HL-60 (cell line): ENCODE data around the gene RERE.
A peak's percentile ranks its signal among the peaks of the same experiment; 100 is the strongest.

Experiments used
- DNase-seq, 2 experiments: peaks; one replicate each; pipeline ENCODE4 v3.0.0-alpha.2; 2010 to 2020; ENCODE audit warnings: low read depth in 1 of 2, low spot score in 1 of 2
- H3K27ac ChIP-seq: fragments of 250-450 bp; sonication (Bioruptor Pico); replicated peaks from 2 replicates; pipeline ENCODE4 v1.5.1; 2020; ENCODE audit warnings: mild to moderate bottlenecking, moderate library complexity
- H3K27me3 ChIP-seq: fragments of 250-450 bp; sonication (Bioruptor Pico); 2 replicates; pipeline ENCODE4 v1.5.1; 2021; ENCODE audit warnings: mild to moderate bottlenecking, moderate library complexity; ENCODE audit not compliant: insufficient read depth, poor library complexity, severe bottlenecking
- H3K4me3 ChIP-seq: replicated peaks from 2 replicates; pipeline ENCODE4 v1.5.1; 2011; ENCODE audit warnings: mild to moderate bottlenecking, control low read depth, low read length; ENCODE audit not compliant: insufficient read depth
- GABPA ChIP-seq: IDR thresholded peaks from 2 replicates; pipeline ENCODE4 v1.6.1; 2012; ENCODE audit warnings: low read depth
- POLR2AphosphoS5 ChIP-seq: IDR thresholded peaks from 2 replicates; pipeline ENCODE4 v1.6.1; 2012; ENCODE audit warnings: low read depth
- SPI1 ChIP-seq: IDR thresholded peaks from 2 replicates; pipeline ENCODE4 v1.6.1; 2012; ENCODE audit warnings: low read depth, mild to moderate bottlenecking, borderline replicate concordance
- TF ChIP-seq, protein P1 (sequence below): IDR thresholded peaks from 2 replicates; pipeline ENCODE4 v1.6.1; 2012; ENCODE audit warnings: low read depth; ENCODE audit not compliant: insufficient replicate concordance
- TF ChIP-seq, protein P2 (sequence below): IDR thresholded peaks from one replicate; pipeline ENCODE4 v1.5.1; 2011; ENCODE audit warnings: low read length, control low read depth, inconsistent platforms; ENCODE audit not compliant: insufficient read depth

The RERE gene

DNA sequence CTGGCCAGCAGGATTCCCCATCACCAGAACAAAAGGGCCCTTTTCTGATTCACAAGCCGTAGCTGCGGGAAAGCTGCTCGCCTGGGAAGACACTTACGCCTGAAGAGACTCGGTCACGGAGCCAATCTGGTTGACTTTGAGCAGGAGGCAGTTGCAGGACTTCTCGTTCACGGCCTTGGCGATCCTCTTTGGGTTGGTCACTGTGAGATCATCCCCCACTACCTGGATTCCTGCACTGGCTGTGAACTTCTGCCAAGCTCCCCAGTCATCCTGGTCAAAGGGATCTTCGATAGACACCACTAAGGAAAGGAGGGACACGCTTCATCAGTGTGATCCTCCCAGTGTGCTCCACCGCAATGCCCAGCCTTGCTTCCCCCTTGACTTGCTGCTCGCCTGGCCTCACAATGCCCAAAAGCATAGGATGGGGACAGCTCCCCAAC lies 46.4 kb upstream of the RERE start:
- Histone ChIP-seq H3K27me3 (no peaks in the 10 kb centered on the region), H3K27ac (no peak overlapping the region), H3K4me3 (no peak overlapping the region)
- TF ChIP-seq, protein P1, sequence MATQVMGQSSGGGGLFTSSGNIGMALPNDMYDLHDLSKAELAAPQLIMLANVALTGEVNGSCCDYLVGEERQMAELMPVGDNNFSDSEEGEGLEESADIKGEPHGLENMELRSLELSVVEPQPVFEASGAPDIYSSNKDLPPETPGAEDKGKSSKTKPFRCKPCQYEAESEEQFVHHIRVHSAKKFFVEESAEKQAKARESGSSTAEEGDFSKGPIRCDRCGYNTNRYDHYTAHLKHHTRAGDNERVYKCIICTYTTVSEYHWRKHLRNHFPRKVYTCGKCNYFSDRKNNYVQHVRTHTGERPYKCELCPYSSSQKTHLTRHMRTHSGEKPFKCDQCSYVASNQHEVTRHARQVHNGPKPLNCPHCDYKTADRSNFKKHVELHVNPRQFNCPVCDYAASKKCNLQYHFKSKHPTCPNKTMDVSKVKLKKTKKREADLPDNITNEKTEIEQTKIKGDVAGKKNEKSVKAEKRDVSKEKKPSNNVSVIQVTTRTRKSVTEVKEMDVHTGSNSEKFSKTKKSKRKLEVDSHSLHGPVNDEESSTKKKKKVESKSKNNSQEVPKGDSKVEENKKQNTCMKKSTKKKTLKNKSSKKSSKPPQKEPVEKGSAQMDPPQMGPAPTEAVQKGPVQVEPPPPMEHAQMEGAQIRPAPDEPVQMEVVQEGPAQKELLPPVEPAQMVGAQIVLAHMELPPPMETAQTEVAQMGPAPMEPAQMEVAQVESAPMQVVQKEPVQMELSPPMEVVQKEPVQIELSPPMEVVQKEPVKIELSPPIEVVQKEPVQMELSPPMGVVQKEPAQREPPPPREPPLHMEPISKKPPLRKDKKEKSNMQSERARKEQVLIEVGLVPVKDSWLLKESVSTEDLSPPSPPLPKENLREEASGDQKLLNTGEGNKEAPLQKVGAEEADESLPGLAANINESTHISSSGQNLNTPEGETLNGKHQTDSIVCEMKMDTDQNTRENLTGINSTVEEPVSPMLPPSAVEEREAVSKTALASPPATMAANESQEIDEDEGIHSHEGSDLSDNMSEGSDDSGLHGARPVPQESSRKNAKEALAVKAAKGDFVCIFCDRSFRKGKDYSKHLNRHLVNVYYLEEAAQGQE: no peak
- TF ChIP-seq POLR2AphosphoS5: peak; percentile 59
- DNase-seq: no peak

DNA sequence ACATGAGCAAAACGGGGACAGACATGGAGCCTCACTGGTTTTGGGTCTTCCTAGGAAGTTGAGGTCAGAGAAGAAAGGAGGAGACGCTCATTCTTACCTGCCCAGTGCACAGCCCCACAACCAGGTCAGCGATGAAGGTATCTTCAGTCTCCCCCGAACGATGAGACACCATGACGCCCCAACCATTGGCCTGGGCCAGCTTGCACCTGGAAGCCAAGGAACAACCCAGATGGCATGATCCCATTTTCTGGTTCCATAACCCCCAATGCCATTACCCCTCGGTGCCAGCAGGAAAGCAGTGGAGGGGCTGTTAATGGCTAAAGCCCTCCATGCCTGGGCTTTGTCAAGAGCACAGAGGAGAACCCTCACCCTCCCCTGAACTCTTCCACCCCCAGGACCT lies 45.7 kb upstream of the RERE start:
- H3K27ac ChIP-seq: no peak overlapping the region
- TF ChIP-seq SPI1 (no peak), POLR2AphosphoS5 (peak; percentile 17; the same call in 1 of the 2 replicates), GABPA (no peak)
- no peak for DNase-seq
- H3K27me3 ChIP-seq: no peaks in the 10 kb centered on the region
- H3K4me3 ChIP-seq: no peak overlapping the region

DNA sequence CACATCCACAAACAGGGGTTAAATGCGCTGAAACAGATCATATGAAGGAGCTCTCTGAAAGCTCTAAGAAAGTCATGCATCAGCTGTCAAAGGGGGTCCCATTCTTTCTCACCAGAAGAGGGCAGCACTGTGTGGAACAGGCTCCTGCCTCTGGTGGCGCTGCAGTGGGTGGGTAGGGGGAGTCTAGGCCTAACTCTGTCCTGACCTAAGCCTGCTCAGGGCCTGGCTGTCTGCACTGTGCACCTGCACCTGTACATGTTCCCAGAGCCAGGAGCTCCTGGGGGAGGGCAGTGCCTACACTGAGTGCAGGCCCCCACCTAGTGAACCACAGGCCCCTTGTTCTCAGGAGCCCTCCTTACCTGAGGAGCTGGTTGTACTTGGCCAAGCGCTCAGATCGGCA lies 45.1 kb upstream of the RERE start:
- no peak overlapping the region for H3K4me3 ChIP-seq
- no peak overlapping the region for H3K27ac ChIP-seq
- H3K27me3 ChIP-seq: no peaks in the 10 kb centered on the region
- TF ChIP-seq POLR2AphosphoS5: peak; percentile 34; the same call in 1 of the 2 replicates
- no peak for TF ChIP-seq GABPA
- TF ChIP-seq, protein P2, sequence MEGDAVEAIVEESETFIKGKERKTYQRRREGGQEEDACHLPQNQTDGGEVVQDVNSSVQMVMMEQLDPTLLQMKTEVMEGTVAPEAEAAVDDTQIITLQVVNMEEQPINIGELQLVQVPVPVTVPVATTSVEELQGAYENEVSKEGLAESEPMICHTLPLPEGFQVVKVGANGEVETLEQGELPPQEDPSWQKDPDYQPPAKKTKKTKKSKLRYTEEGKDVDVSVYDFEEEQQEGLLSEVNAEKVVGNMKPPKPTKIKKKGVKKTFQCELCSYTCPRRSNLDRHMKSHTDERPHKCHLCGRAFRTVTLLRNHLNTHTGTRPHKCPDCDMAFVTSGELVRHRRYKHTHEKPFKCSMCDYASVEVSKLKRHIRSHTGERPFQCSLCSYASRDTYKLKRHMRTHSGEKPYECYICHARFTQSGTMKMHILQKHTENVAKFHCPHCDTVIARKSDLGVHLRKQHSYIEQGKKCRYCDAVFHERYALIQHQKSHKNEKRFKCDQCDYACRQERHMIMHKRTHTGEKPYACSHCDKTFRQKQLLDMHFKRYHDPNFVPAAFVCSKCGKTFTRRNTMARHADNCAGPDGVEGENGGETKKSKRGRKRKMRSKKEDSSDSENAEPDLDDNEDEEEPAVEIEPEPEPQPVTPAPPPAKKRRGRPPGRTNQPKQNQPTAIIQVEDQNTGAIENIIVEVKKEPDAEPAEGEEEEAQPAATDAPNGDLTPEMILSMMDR: peak; percentile 17
- DNase-seq: peak in 1 of 2 experiments; percentile 37

DNA sequence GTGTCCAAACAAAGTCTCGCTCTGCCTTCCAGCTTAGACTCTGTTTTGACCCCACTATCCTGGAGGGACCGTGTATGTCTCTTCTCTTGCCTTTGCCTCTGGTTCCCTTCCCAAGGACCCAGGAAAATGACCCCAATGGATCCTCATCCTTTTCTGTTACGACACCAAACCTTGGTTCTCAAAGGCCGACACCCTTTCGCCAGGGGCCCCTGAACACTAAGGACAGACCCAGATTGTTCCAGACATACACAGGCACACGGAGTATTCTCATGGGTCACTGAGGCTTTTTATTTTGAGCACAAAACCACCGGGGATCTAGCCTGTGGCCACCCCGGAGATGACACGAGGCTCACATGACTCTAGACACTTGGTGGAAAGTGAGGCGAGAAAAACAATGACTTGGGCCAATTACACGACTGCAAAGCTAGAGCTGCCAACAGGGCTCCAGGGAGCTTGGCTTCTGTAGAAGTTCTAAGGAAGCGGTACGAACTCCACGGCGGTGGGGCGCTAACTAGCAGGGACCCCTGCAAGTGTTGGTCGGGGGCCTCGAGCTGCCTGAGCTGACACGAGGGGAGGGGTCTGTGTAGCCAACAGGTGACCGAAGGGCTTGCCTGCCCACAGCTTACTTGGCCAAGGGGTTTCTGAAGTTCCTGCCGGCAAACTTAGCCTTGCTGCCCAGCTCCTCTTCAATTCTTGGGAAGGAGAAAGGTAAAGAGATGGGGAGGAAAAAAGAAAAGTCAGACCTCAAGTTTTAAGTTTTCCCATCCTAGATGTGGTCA lies 43.5 kb upstream of the RERE start:
- no peak for DNase-seq
- H3K27ac ChIP-seq: no peak overlapping the region
- no peaks in the 10 kb centered on the region for H3K27me3 ChIP-seq
- H3K4me3 ChIP-seq: no peak overlapping the region
- TF ChIP-seq SPI1: no peak
- TF ChIP-seq, protein P2: no peak
- no peak for TF ChIP-seq GABPA
- TF ChIP-seq, protein P1: no peak
- TF ChIP-seq POLR2AphosphoS5: no peak
